ENCODE measurements around the gene AGAP1.
"Not testable (repeated sequence)": the region's sequence is repeated elsewhere in the genome, so short reads cannot be mapped to it uniquely, and the experiment has no call there.

AGAP1 gene

DNA sequence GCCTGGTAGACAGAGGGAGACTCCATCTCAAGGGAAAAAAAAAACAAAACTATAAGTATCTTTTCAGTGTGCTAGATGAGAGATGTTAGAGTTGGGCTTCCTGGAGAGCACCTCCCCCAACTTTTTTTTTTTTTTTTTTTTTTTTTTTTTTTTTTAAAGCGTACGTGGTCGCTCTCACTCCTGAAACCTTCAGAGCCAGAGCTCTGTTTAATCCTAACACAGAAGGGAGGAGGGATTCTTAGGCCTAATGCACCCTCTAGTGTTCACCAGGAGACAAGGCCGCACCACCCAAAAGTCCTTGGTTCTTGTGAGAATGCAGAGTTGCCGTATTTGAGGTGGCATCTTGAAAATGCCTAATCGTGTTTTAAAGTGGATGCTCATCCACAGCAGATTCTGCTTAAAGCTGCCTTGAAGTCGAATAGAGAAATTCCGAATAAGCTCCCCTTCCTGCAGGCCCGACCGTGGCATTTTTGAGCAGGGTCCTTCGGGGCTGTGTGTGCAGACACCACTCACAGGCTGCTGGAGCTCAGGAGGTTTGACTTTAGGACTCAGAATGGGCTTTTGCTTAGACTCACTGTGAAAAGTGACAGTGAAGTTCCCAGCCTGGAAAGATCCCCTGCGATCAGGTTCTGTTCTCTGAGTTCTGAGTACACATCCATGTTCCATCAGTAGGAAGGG lies 252.6 kb downstream of the AGAP1 start:
- peak; percentile 90 for DNase-seq

DNA sequence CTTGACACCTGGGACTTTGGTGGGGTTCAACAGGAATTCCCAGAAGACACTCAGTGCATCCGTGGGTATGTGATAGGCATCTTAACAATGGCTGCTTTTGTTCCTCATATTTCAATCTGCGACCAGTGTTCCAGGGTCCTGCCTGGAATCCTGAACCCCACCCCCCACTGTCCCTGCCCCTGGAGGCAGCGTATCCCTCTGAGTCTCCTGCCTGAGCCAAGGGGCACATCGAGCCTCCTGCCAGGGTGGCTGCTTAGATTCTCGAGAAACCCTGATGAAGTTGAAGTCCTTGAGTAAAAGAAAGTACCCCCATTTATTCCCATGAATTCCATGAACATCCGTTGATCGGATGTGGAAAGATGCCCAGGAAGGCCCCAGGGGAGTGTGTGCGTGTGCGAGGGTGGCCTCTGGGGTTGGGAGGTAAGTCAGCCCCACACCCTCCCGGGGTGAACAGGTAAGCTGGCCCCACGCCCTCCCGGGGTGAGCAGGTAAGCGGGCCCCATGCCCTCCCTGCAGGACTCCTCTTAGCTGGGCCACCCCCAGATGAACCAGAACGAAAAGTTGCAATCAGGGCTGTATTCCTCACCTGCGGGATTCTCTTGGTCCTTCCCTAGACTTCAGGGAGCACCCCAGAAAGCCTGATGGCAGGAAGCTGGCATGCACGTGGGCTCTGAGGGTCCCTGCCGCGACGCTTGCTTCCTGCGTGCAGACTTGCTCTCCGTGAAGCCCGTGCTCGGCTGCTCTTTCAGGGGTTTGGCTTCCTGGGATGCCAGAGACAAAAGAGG lies 253.3 kb downstream of the AGAP1 start:
- no peak for DNase-seq

DNA sequence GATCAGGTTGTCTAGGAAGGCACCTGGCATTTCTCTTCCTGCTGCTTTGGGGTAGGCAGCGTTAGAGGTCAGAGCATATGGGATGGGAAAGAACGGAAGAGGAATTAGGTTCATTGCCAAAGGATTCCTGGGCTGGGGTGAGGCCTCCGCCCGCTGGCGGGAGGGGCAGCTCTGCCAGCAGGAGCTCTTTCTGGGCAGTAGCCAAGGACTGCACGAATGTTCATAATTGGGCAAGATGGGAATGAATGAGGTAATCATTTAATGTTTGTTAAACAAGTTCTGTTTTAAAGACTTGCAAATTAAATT lies 253.9 kb downstream of the AGAP1 start:
- DNase-seq: peak; percentile 45

DNA sequence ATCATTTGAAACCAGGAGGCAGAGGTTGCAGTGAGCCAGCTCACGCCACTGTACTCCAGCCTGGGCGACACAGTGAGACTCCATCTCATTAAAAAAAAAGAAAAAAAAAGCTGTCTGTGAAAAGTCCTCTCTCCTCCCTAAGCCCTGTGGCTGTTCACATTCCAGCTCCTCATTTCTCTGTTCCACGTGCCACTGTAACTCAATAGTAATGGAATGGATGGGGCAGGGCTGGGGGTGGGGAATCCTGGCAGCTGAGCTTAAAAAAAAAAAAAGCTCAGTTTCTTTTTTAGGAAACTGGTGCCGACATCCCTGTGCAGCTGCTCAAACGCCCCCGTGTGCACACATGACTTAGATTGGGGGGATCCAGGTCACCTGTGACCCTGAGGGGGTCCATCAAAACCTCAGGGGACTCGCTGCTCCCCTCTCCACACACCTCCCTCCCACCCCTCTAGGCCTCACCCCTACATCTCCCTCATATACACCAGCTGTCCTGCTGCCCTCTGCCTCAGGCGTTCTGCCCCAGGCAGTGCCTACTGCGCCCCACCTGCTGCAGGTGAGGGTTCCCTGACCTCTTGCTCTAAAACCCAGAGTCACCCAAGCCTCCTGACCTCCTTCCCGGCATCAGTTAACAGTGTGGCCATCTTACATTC lies 255.4 kb downstream of the AGAP1 start:
- peak; percentile 89 for DNase-seq

DNA sequence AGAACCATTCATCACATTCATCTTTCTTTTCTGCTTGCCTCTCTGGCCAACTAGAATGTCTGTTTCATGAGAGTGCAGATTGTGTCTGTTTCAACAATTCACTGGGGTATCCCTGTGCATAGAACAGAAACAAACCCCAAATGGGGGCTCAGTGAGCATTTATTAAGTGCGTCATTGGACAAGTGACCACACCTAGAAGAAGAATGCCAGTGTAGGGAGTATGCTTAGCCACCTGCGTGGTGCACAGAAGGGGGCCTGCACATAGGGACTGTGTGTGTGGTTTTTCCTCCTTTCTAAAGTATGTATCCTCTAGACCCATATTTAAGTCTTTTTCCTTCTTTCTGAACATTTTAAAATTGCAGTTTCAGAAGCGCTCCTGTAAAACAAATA lies 255.9 kb downstream of the AGAP1 start:
- DNase-seq: no peak

DNA sequence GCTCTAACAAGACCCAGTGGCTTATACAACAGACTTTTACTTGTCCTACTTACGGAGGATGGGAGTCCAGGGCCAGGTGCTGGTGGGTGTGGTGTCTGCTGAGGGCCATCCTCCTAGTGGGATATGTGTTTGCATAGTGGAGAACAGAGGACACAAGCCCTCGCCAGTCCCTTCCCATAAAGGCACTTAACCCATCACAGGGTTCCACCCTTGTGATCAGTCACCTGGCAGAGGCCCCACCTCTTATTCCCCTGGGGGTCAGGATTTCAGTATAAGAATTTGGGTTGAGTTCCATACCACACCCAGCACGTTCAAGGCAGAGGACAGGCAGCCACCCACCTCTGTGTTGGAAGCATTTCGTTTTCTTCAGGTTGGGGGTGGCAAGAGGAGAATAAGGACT lies 259.0 kb downstream of the AGAP1 start:
- DNase-seq: no peak

DNA sequence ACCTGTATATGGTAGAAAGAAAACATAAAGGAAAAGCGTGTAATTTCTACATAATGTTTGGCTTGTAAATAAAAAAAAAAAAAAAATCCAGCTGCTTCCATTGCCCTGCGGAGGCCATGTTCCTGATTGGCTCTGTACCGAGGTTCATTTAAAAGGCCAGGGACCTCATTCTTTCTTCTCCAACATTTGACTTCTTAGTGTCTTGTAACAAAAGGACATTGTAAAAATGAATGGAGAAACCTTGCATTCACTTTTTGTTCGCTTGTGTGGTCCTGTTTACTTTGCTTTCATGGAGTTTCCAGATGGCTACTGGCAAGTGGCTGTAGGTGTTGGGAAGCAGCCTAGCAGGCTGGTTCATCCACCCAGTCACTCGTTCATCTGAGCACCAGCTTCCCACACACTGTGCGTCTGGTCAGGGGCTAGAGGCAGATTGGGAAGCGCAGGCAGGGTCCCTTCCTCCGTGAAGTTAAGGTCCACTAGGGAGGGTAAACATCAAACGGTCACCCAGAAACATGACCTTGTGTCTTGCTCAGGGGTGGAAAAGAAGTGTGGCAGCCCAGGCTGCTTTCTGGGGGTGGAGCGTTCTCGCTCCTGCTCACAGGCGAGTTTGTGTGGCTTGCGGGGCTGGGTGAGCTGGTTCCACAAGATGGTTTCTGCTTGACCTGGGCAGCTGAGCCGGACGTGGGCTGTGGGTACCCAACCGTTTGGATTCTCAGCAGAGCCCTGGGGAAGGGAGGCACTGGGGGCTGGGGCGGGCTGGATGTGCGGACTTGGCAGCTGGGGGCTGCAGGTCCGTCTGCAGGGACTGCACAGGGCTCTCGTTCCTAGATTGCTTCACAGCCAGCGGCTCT lies 260.7 kb downstream of the AGAP1 start:
- no peak for DNase-seq

DNA sequence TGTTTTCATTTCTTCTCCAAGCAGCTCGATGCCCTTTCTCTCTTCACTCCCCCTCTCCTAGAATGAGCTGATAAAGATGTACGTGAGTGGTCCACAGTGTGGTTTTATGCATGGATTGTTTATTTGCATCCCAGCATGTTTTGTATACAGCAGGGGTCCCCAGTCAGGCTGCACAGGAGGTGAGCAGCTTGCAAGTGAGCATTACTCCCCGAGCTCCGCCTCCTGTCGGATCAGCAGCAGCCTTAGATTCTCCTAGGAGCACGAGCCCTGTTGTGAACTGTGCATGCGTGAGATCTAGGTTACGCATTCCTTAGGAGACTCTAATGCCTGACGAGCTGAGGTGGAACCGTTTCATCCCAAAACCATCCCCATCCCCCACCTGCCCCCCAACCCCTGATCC lies 262.6 kb downstream of the AGAP1 start:
- no peak for DNase-seq

DNA sequence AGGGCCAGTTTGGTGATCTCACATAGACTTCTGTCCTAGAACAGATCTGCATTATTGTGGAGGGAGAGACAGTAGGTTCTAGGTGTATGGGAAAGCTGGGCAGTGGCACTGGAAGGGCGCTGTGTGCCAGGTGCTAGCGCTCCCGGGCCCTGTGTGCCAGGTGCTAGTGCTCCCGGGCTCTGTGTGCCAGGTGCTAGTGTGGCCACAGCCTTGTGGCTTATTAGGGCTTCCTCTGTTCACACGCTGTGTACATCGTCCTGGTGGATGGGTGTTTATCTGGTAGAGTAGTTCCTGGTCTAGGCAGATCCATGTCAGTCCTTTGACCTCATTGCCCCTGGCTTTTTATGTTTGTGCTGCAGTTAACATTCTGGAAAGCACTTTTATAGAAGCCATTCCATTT lies 263.4 kb downstream of the AGAP1 start:
- DNase-seq: no peak

DNA sequence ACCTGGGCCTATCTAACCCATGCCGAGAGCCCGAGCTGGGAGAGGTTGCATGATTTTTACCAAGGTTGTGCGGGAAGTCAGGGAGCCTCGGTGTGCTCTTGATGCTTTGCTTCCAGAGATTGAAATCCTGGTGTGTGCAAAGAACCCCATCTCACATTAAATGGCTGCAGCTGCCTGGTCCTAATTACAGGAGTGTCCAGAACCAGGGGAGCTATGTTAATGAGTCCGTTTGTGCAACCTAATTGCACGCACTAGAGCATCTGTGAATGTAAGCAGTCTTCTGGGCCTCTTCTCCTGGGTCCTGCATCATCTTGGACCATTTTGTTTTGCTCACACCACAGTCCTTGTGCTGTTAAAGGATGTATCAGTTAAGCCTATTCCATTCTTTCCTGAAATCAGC lies 263.8 kb downstream of the AGAP1 start:
- no peak for DNase-seq

DNA sequence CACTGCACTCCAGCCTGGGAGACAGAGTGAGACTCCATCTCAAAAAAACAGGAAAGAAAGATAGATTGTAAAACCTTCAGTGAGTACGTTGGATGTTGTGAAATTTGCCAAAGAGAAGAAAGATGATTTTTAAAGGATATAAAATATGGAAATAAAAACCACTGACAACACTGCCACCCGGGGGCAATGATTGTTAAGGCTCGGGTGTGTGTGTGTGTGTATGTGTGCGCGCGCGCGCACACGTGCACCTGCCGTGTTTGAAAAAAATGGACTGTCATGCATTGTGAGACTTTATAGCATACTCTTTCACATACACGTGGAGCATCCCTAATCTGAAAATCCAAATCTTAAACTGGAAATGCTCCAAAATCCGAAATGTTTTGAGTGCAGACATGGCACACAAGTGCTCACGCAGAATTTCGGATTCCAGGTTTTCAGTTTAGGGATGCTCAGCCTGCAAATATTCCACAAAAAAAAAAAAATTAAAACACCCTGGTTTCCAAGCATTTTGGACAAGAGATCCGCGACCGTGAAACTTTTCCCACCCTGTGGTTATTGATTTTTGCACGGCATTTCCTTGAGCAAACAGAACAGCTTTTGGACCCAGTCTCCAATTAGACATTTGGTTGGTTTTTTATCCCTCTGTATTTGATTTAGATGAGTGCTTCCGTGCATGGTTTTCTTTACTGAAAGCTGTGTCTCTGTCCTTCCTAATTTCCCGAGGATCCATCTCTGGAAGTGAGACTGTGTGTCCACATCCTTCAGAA lies 269.2 kb downstream of the AGAP1 start:
- DNase-seq: no peak

DNA sequence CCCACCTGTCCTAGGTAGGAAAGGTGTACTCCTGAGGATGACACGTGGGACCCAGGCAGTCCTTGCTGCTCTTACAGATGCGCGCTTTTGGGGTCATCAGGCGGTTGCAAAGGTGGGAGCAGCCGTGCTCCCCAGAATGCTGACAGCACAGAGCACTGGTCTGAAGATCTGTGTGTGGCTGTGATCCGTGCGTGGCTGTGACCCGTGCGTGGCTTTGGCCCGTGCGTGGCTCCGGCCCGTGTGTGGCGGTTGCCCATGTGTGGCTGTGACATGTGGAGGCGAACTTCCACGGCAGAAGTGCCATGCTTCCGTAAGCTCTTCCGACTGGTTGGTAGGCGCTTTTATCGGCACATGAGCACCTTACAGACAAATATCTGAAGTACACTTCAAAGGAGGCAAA lies 270.0 kb downstream of the AGAP1 start:
- DNase-seq: no peak

DNA sequence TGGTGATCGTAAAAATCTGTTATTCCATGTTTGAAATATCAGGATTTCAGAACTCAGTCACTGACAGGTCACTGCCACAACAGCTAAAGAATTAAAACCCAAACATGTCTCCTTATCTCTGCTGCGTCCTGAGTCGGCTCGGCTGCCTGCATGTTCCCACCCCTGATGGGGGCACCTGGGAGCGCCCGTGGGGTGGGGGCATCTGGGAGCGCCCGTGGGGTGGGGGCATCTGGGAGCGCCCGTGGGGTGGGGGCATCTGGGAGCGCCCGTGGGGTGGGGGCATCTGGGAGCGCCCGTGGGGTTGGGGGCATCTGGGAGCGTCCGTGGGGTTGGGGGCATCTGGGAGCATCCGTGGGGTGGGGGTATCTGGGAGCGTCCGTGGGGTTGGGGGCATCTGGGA lies 270.6 kb downstream of the AGAP1 start:
- DNase-seq: not testable (repeated sequence)

DNA sequence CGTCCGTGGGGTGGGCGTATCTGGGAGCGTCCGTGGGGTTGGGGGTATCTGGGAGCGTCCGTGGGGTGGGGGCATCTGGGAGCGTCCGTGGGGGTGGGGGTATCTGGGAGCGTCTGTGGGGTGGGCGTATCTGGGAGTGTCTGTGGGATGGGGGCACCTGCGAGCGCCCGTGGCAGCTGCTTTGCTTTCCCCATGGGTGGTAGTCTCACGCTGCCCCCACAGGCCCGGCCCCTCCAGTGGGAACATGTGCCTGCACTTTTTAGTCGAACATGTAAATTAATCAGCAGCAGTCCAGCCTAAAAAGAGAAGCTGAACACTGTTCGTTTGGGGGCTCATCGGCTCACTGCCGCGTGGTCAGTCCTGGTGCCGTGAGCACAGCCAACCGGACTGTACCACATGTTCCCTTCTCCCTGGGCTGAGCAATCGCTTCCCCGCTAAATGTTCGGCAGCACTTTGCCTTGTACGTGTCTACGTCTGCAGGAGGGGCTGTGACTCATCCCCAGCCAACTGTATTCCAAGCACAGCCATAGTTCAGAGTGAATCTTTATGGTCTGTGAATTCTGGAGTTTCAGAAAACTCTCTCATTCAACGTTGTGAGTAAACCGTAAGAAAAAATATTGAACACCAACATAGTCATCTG lies 271.5 kb downstream of the AGAP1 start:
- peak; percentile 66 for DNase-seq

DNA sequence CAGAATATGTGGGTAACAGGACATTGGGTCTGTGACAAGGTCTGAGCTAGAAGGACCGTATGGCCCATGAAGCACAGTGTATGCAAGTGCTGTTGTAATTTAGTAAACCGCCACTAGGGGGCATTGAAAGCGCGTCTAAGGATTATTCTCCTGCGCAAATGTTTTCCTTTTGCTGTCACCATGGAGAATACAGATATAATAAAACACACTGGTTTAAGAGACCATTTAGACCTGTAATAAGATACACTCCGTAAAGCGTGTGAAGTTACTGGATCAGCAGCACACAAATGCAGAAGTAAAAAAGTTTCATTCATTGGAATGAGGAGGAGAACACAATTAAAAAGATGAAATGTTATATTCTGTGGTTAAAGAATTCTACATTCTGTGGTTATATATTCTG lies 272.4 kb downstream of the AGAP1 start:
- DNase-seq: peak; percentile 82

DNA sequence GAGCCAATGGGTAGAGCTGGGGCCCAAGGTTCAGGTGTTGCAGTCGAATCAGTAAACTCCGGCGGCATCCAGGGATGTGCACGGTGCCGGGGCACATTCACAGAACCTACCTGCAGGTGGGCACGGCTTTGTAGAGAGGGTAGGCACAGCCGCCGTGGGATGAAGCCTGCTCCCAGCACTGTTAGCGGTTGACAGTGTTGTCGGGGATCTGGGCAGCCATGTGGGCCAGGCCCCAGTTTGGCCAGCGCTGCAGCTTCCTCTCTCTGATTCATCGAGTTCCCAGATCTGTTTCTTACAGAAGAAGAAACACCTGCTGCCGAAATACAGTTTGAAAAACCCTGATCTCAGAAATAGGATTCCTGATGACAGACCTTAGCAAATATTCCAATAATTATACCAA lies 274.8 kb downstream of the AGAP1 start:
- no peak for DNase-seq

DNA sequence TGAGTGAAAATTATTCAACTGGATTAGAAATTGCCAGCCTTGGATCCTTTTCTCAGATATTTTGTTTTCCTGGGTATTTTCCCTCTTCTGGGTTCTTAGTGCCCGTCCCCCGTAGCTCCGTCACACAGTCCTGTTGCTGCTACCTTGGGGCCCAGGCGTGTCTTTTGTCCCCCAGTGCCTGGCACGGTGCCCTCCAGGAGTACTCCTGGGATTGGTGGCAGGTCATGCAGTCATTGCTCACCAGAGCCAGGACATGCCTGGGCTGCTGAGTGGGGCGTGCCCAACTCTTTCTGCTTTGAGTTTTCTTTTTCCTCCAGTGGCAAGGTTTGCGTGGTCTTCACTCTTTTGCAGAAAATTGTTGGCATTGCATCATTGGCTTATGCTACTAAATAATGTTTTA lies 275.2 kb downstream of the AGAP1 start:
- DNase-seq: no peak

DNA sequence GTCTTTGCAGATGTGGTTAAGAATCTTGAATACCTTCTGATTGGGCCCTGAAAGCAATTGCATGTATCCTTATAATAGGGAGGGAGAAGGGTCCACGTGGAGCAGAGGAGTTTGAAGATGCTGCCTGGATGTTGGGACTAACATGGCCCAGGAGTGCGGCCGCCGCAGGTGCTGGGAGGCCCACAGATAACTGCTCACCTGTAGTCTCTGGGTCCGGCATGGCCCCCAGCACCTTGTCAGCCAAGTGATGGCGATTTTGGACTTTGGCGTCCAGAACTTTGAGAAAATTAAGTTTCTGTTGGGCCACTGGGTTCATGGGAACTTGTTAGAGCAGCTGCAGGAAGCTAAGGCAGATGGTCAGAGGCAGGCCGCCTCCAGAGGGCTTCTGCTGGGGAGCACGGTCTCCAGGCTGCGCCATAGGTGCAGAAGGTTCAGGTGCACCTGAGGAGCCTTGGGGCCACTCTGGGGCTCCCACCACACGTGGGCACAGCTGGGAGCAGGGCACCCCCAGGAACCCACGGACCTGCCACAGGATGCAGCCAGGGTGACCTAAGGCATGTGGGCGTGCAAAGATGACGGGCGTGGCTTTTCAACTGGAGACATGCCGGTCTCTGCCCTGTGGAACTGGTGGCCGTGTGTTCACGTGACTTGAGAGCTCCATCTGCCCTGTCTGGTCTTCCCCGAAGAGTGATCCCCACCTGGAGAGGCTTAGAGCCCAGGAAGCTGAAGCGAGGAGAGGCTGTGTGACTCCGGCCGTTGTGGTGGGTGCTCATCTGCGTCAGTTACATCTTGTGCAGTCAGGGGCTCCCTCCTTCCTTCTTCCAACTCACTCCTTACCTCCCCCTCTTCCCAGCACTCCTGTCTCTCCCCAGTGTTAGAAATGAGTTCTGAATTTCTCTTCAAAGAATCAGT lies 277.3 kb downstream of the AGAP1 start:
- DNase-seq: no peak

DNA sequence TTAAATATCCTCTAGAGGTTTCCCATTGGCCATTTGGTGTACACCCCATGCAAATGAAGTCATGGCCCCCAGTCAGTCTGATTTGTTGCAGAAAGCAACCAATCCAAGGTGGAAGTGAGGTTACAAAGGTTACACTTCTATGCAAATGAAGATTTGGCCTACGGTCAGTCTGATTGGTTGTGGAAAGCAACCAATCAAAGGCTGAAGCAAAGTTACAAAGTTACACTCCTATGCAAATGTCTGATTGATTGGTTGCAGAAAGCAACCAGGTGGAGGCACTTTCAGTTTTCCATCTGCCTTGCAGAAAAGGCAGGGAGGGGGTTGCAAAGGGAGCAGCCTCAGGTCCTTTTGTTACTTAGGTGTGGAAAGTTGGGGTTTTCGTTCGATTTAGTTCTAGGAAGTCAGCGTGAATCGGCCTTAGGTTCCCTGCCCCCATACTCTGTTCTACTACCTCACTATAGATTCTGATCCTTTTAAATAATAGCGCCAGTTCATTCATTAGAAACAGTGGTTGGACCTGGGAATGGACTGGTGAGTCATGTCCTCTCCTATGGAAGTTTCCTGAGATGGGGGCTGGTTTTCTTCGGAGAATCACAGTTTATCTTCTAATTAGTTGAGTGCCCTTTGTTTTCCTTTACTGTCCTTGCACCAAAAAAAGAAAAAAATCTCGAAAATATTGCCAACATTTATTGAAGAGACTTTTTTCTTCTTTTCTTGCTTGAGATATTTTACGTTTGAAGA lies 279.5 kb downstream of the AGAP1 start:
- DNase-seq: no peak
